CD4-positive, alpha-beta T cell treated with Interleukin-4 for 4 hours (primary cell): ENCODE results near the gene GRIN2B.

Source experiments
- DNase-seq: peaks from one replicate; pipeline ENCODE4 v3.0.0-alpha.2; 2020

The GRIN2B gene

GRCh38 chr12:13956060-13956590 lies 25.3 kb downstream of the GRIN2B start:
- DNase-seq = no peak

- DNase-seq = no peak
Measured at GRCh38 chr12:13952096-13952495, 29.3 kb downstream of the GRIN2B start.

GRCh38 chr12:13950502-13950901 lies 30.9 kb downstream of the GRIN2B start:
- no peak for DNase-seq

GRCh38 chr12:13948621-13949020 lies 32.8 kb downstream of the GRIN2B start:
- no peak for DNase-seq

- no peak for DNase-seq
Measured at GRCh38 chr12:13947276-13947946, 34.0 kb downstream of the GRIN2B start.

GRCh38 chr12:13945641-13946040 lies 35.8 kb downstream of the GRIN2B start:
- no peak for DNase-seq

GRCh38 chr12:13945236-13945635 lies 36.2 kb downstream of the GRIN2B start:
- DNase-seq = no peak

- DNase-seq = no peak
Measured at GRCh38 chr12:13942826-13943225, 38.6 kb downstream of the GRIN2B start.

GRCh38 chr12:13941258-13942249 lies 39.8 kb downstream of the GRIN2B start:
- DNase-seq = no peak

- DNase-seq = no peak
Measured at GRCh38 chr12:13940335-13940865, 41.0 kb downstream of the GRIN2B start.

- DNase-seq = no peak
Measured at GRCh38 chr12:13937735-13938134, 43.7 kb downstream of the GRIN2B start.

- DNase-seq = no peak
Measured at GRCh38 chr12:13935169-13935568, 46.2 kb downstream of the GRIN2B start.
